Memory B cell (primary cell): ENCODE data around the gene NXPE4.
"Not testable (repeated sequence)": the region's sequence is repeated elsewhere in the genome, so short reads cannot be mapped to it uniquely, and the experiment has no call there.

Source experiments
- ATAC-seq: fragments of 150-1000 bp; cut with Tn5 transposase; 2 replicates; pipeline ENCODE4 v1.10.0; 2021; ENCODE audit warnings: low read depth, mild to moderate bottlenecking, moderate library complexity
- DNase-seq, 2 donors: peaks; one replicate each; pipeline ENCODE4 v3.0.0; 2022; ENCODE audit warnings: low spot score in 2 of 2
- H3K27ac Mint-ChIP-seq: one replicate; pipeline ENCODE4 v1.8.0; 2022; ENCODE audit warnings: mild to moderate bottlenecking, moderate library complexity, mixed read lengths
- H3K27me3 Mint-ChIP-seq: one replicate; pipeline ENCODE4 v1.8.0; 2022; ENCODE audit warnings: mixed read lengths
- H3K36me3 Mint-ChIP-seq: one replicate; pipeline ENCODE4 v1.8.0; 2022; ENCODE audit warnings: mild to moderate bottlenecking, mixed read lengths
- H3K4me1 Mint-ChIP-seq: one replicate; pipeline ENCODE4 v1.8.0; 2022; ENCODE audit warnings: mixed read lengths
- H3K4me3 Mint-ChIP-seq: one replicate; pipeline ENCODE4 v1.8.0; 2022; ENCODE audit warnings: mild to moderate bottlenecking, moderate library complexity, mixed read lengths
- H3K9me3 Mint-ChIP-seq: one replicate; pipeline ENCODE4 v1.8.0; 2022; ENCODE audit warnings: mixed read lengths

The NXPE4 gene

GRCh38 chr11:114615448-114616361 lies 20.1 kb upstream of the NXPE4 start:
- no peak overlapping the region for H3K27ac Mint-ChIP-seq
- H3K27me3 Mint-ChIP-seq = no peaks in the 10 kb centered on the region
- no peak overlapping the region for H3K4me3 Mint-ChIP-seq
- ATAC-seq (no peak), DNase-seq (no peak)
- no peaks in the 10 kb centered on the region for H3K4me1 Mint-ChIP-seq
- no peaks in the 10 kb centered on the region for H3K36me3 Mint-ChIP-seq
- no peaks in the 10 kb centered on the region for H3K9me3 Mint-ChIP-seq

- Mint-ChIP-seq H3K4me1 (no peaks in the 10 kb centered on the region), H3K4me3 (no peak overlapping the region), H3K9me3 (no peaks in the 10 kb centered on the region), H3K27me3 (no peaks in the 10 kb centered on the region), H3K36me3 (no peaks in the 10 kb centered on the region), H3K27ac (no peak overlapping the region)
- no peak for ATAC-seq
- no peak for DNase-seq
Measured at GRCh38 chr11:114614127-114614720, 18.6 kb upstream of the NXPE4 start.

- H3K27me3 Mint-ChIP-seq, ATAC-seq, DNase-seq, H3K9me3 Mint-ChIP-seq, H3K27ac Mint-ChIP-seq, H3K36me3 Mint-ChIP-seq, H3K4me3 Mint-ChIP-seq, H3K4me1 Mint-ChIP-seq: not testable (repeated sequence)
Measured at GRCh38 chr11:114613094-114613493, 17.5 kb upstream of the NXPE4 start.

- Mint-ChIP-seq H3K9me3 (no peaks in the 10 kb centered on the region), H3K4me3 (no peak overlapping the region), H3K36me3 (no peaks in the 10 kb centered on the region), H3K4me1 (no peaks in the 10 kb centered on the region), H3K27me3 (no peaks in the 10 kb centered on the region), H3K27ac (no peak overlapping the region)
- DNase-seq (no peak), ATAC-seq (no peak)
Measured at GRCh38 chr11:114612686-114613085, 17.1 kb upstream of the NXPE4 start.

GRCh38 chr11:114612199-114612598 lies 16.6 kb upstream of the NXPE4 start:
- not testable (repeated sequence) for H3K4me3 Mint-ChIP-seq, H3K27ac Mint-ChIP-seq, DNase-seq, H3K9me3 Mint-ChIP-seq, ATAC-seq, H3K4me1 Mint-ChIP-seq, H3K36me3 Mint-ChIP-seq, H3K27me3 Mint-ChIP-seq

GRCh38 chr11:114610984-114611944 lies 15.7 kb upstream of the NXPE4 start:
- Mint-ChIP-seq H3K36me3 (no peaks in the 10 kb centered on the region), H3K4me1 (no peaks in the 10 kb centered on the region), H3K27me3 (no peaks in the 10 kb centered on the region), H3K4me3 (no peak overlapping the region), H3K9me3 (no peaks in the 10 kb centered on the region), H3K27ac (no peak overlapping the region)
- DNase-seq (no peak), ATAC-seq (no peak)

GRCh38 chr11:114610550-114610949 lies 15.0 kb upstream of the NXPE4 start:
- ATAC-seq (no peak), DNase-seq (no peak)
- no peaks in the 10 kb centered on the region for H3K9me3 Mint-ChIP-seq
- H3K4me3 Mint-ChIP-seq = no peak overlapping the region
- no peaks in the 10 kb centered on the region for H3K36me3 Mint-ChIP-seq
- H3K27ac Mint-ChIP-seq = no peak overlapping the region
- H3K27me3 Mint-ChIP-seq = no peaks in the 10 kb centered on the region
- H3K4me1 Mint-ChIP-seq = no peaks in the 10 kb centered on the region

- no peak overlapping the region for H3K27ac Mint-ChIP-seq
- ATAC-seq (no peak), DNase-seq (no peak)
- H3K36me3 Mint-ChIP-seq = no peaks in the 10 kb centered on the region
- H3K9me3 Mint-ChIP-seq = no peaks in the 10 kb centered on the region
- no peak overlapping the region for H3K4me3 Mint-ChIP-seq
- H3K27me3 Mint-ChIP-seq = no peaks in the 10 kb centered on the region
- no peaks in the 10 kb centered on the region for H3K4me1 Mint-ChIP-seq
Measured at GRCh38 chr11:114609429-114609828, 13.8 kb upstream of the NXPE4 start.

- not testable (repeated sequence) for ATAC-seq, H3K4me3 Mint-ChIP-seq, DNase-seq, H3K36me3 Mint-ChIP-seq, H3K9me3 Mint-ChIP-seq, H3K4me1 Mint-ChIP-seq, H3K27me3 Mint-ChIP-seq, H3K27ac Mint-ChIP-seq
Measured at GRCh38 chr11:114608605-114609004, 13.0 kb upstream of the NXPE4 start.

- Mint-ChIP-seq H3K9me3 (no peaks in the 10 kb centered on the region), H3K36me3 (no peaks in the 10 kb centered on the region), H3K4me1 (no peaks in the 10 kb centered on the region), H3K27me3 (no peaks in the 10 kb centered on the region), H3K4me3 (no peak overlapping the region), H3K27ac (no peak overlapping the region)
- DNase-seq = no peak
- no peak for ATAC-seq
Measured at GRCh38 chr11:114607753-114608459, 12.3 kb upstream of the NXPE4 start.

GRCh38 chr11:114606802-114607075 lies 11.2 kb upstream of the NXPE4 start:
- not testable (repeated sequence) for H3K27ac Mint-ChIP-seq, H3K27me3 Mint-ChIP-seq, H3K9me3 Mint-ChIP-seq, H3K4me3 Mint-ChIP-seq, H3K4me1 Mint-ChIP-seq, ATAC-seq, H3K36me3 Mint-ChIP-seq, DNase-seq

- Mint-ChIP-seq H3K4me1 (no peaks in the 10 kb centered on the region), H3K9me3 (no peaks in the 10 kb centered on the region), H3K27me3 (no peaks in the 10 kb centered on the region), H3K36me3 (no peaks in the 10 kb centered on the region), H3K27ac (no peak overlapping the region), H3K4me3 (no peak overlapping the region)
- DNase-seq (no peak), ATAC-seq (no peak)
Measured at GRCh38 chr11:114606003-114606801, 10.6 kb upstream of the NXPE4 start.

- DNase-seq (no peak), ATAC-seq (no peak)
- H3K27ac Mint-ChIP-seq = no peak overlapping the region
- H3K36me3 Mint-ChIP-seq = no peaks in the 10 kb centered on the region
- H3K9me3 Mint-ChIP-seq = no peaks in the 10 kb centered on the region
- H3K4me1 Mint-ChIP-seq = no peaks in the 10 kb centered on the region
- no peaks in the 10 kb centered on the region for H3K27me3 Mint-ChIP-seq
- H3K4me3 Mint-ChIP-seq = no peak overlapping the region
Measured at GRCh38 chr11:114605370-114605769, 9.8 kb upstream of the NXPE4 start.
